Prostate gland (tissue), 2 donors: ENCODE data around the gene TOM1L2.

Source experiments
- POLR2A ChIP-seq: fragments of 450-650 bp; IDR thresholded peaks from one replicate; pipeline ENCODE4 v1.6.1; 2016; ENCODE audit warnings: antibody characterized with exemption, mild to moderate bottlenecking
- POLR2AphosphoS5 ChIP-seq: sonication (generic); formaldehyde crosslinking; IDR thresholded peaks from one replicate; pipeline ENCODE4 v1.6.1; 2017; ENCODE audit warnings: antibody characterized with exemption
- TF ChIP-seq, protein P1 (sequence below), 4 experiments: fragments of 200-600 bp in 2 of 4; fragments of 450-650 bp in 2 of 4; sonication (generic) in 2 of 4; IDR thresholded peaks; 1 replicate in 3 of 4; 2 replicates in 1 of 4; pipeline ENCODE4 v1.5.1; 2016 to 2019; ENCODE audit warnings: antibody characterized with exemption in 4 of 4, mild to moderate bottlenecking in 2 of 4, moderate library complexity in 2 of 4

DNA sequence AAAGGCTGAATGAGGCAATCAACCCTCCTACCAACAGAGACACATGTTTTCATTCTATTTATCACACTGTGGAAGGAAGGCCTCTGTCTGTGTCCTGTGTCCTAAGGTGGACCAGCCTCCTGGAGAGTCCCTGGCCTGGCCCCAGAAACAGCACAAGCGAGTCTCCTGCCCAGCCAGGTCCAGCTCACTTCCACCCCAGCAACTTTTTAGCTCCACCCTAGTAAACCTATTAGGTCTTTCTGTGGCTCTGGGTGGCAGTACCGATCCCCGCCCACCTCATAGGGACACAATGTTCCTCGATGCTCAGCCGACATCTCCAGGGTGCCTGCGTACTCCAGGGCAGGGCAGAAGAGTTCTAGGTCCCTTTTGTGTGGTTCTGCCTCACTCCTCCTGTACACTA lies 11.2 kb upstream of the TOM1L2 start:
- TF ChIP-seq, protein P1, sequence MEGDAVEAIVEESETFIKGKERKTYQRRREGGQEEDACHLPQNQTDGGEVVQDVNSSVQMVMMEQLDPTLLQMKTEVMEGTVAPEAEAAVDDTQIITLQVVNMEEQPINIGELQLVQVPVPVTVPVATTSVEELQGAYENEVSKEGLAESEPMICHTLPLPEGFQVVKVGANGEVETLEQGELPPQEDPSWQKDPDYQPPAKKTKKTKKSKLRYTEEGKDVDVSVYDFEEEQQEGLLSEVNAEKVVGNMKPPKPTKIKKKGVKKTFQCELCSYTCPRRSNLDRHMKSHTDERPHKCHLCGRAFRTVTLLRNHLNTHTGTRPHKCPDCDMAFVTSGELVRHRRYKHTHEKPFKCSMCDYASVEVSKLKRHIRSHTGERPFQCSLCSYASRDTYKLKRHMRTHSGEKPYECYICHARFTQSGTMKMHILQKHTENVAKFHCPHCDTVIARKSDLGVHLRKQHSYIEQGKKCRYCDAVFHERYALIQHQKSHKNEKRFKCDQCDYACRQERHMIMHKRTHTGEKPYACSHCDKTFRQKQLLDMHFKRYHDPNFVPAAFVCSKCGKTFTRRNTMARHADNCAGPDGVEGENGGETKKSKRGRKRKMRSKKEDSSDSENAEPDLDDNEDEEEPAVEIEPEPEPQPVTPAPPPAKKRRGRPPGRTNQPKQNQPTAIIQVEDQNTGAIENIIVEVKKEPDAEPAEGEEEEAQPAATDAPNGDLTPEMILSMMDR (IDR thresholded peaks at IDR 0.05) = no peak
- TF ChIP-seq POLR2AphosphoS5 = peak; percentile 83
- no peak for TF ChIP-seq POLR2A
